Ovary (tissue), 3 donors: ENCODE data around the gene COL28A1.

Experiments used
- POLR2A ChIP-seq: fragments of 450-650 bp; IDR thresholded peaks from one replicate; pipeline ENCODE4 v1.6.1; 2017; ENCODE audit warnings: antibody characterized with exemption, mild to moderate bottlenecking, moderate library complexity
- TF ChIP-seq, protein P1 (sequence below), 3 donors: fragments of 450-650 bp in 2 of 3; fragments of 200-600 bp in 1 of 3; IDR thresholded peaks; one replicate each; pipeline versions ENCODE4 v1.5.1 to v1.8.0; 2016 to 2022; ENCODE audit warnings: antibody characterized with exemption in 3 of 3, mild to moderate bottlenecking in 1 of 3
- donor health status: DM: no; HTN: no; CAD: no.

- TF ChIP-seq, protein P1, sequence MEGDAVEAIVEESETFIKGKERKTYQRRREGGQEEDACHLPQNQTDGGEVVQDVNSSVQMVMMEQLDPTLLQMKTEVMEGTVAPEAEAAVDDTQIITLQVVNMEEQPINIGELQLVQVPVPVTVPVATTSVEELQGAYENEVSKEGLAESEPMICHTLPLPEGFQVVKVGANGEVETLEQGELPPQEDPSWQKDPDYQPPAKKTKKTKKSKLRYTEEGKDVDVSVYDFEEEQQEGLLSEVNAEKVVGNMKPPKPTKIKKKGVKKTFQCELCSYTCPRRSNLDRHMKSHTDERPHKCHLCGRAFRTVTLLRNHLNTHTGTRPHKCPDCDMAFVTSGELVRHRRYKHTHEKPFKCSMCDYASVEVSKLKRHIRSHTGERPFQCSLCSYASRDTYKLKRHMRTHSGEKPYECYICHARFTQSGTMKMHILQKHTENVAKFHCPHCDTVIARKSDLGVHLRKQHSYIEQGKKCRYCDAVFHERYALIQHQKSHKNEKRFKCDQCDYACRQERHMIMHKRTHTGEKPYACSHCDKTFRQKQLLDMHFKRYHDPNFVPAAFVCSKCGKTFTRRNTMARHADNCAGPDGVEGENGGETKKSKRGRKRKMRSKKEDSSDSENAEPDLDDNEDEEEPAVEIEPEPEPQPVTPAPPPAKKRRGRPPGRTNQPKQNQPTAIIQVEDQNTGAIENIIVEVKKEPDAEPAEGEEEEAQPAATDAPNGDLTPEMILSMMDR (IDR thresholded peaks at IDR 0.05): no peak
- no peak for TF ChIP-seq POLR2A
These were observed 60.1 kb downstream of the COL28A1 start for GRCh38 chr7:7475601-7476000.
